A673 (cell line): Measurements from ENCODE around the gene MUC20.
"Not testable (repeated sequence)": the region's sequence is repeated elsewhere in the genome, so short reads cannot be mapped to it uniquely, and the experiment has no call there.

ENCODE experiments used
- CTCF ChIP-seq: fragments of 300-800, 200-600 bp; sonication (generic); conservative IDR thresholded peaks from 2 replicates; pipeline ENCODE4 v1.5.1; 2017; ENCODE audit warnings: low read depth, mild to moderate bottlenecking, antibody characterized with exemption, low read length, moderate library complexity, mixed read lengths
- EZH2 ChIP-seq: fragments of 200-600 bp; sonication (generic); IDR thresholded peaks from 2 replicates; pipeline ENCODE4 v1.6.1; 2017; ENCODE audit warnings: borderline replicate concordance, low read depth, mild to moderate bottlenecking, mixed read lengths, antibody characterized with exemption, low read length; ENCODE audit not compliant: poor library complexity, severe bottlenecking

GRCh38 chr3:195680690-195681089 is 40.1 kb upstream of the MUC20 start:
- TF ChIP-seq CTCF, EZH2: not testable (repeated sequence)
